Stimulated activated CD4-positive, alpha-beta T cell treated with anti-CD3 and anti-CD28 coated beads, Interleukin-2, amount 100 ng/mL, for 48 hours (primary cell): Measurements from ENCODE around the gene GSK3B.
A peak's percentile ranks its signal among the peaks of the same experiment; 100 is the strongest.
"Not testable (repeated sequence)": the region's sequence is repeated elsewhere in the genome, so short reads cannot be mapped to it uniquely, and the experiment has no call there.

Source experiments
- DNase-seq, 2 donors: peaks; one replicate each; pipeline ENCODE4 v3.0.0-alpha.2; 2020

The GSK3B gene

GRCh38 chr3:120052225-120052624, 42.0 kb downstream of the GSK3B start:
- DNase-seq, result no peak

DNA sequence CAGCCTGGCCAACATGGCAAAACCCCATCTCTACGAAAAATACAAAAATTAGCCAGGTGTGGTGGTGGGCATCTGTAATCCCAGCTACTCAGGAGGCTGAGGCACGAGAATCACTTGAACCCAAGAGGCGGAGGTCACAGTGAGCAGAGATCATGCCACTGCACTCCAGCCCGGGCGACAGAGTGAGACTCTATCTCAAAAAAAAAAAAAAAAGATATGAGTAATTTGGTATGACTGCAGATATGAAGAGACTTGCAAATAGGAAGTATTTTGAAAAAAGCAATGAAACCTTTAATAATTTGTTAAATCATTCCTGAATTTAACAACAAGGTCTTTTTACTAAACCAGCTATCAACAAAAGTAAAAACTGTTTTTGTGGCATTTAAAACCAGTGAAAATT, 42.7 kb downstream of the GSK3B start:
- DNase-seq, result not testable (repeated sequence)

- DNase-seq, result no peak
Measured at GRCh38 chr3:120049881-120050539, 44.2 kb downstream of the GSK3B start.

GRCh38 chr3:120049072-120049471, 45.2 kb downstream of the GSK3B start:
- no peak for DNase-seq

DNA sequence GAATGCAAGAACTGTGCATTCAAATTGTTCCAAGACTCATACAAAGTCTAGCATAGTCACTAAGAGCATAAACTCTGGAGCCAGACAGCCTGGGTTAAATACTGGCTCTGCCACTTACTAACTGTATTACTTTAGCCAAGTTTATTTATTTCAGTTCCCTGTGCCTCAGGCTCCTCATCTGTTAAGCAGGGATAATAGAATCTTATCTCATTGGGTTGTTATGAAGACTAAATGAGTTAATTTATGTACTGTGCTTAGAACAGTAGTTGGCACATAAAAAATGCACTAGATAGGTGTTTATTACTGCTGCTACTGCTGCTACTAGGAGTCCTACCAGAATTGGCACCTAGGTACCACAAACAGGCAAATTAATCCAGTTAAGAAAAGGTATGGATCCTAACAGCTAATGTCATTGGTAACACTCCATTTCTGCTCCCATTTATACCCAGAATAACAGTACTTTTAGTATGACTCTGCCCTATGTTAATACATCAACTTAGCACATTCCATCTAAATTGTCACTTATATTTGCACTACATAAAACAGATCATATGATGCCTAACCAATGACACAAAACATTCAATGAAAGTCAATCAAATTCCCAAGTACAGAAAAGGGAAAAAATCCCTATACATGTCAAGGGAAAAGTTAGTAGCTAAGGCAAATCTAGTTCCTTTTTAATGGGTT, 45.7 kb downstream of the GSK3B start:
- no peak for DNase-seq

- DNase-seq, result no peak
Measured at GRCh38 chr3:120047686-120048085, 46.6 kb downstream of the GSK3B start.

DNA sequence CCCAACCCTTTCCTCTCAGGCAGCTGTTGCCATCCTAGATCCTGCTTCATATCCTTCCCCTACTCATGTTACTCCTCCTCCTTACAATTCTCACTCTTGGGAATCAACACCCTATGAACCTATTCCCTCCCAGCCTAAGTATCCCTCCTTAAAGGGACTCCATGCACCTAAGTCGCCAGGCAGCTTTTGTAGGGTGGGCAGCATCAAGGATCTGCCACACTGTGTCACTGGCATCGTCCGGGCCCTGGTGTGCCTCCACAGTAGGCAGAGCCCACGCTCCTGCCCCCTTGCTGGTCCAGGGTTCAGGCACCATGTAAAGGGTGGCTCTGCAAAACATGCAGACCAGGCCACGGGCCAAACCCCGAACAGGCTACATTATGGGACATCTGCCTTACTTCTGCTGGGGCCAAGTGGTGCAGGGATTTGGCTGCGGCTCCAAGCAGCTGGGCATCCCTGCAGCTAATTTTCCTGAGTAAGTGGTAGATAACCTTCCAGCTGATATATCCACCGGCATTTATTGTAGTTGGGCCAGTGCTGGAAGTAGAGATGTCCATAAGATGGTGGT, 53.4 kb downstream of the GSK3B start:
- DNase-seq, result no peak

DNA sequence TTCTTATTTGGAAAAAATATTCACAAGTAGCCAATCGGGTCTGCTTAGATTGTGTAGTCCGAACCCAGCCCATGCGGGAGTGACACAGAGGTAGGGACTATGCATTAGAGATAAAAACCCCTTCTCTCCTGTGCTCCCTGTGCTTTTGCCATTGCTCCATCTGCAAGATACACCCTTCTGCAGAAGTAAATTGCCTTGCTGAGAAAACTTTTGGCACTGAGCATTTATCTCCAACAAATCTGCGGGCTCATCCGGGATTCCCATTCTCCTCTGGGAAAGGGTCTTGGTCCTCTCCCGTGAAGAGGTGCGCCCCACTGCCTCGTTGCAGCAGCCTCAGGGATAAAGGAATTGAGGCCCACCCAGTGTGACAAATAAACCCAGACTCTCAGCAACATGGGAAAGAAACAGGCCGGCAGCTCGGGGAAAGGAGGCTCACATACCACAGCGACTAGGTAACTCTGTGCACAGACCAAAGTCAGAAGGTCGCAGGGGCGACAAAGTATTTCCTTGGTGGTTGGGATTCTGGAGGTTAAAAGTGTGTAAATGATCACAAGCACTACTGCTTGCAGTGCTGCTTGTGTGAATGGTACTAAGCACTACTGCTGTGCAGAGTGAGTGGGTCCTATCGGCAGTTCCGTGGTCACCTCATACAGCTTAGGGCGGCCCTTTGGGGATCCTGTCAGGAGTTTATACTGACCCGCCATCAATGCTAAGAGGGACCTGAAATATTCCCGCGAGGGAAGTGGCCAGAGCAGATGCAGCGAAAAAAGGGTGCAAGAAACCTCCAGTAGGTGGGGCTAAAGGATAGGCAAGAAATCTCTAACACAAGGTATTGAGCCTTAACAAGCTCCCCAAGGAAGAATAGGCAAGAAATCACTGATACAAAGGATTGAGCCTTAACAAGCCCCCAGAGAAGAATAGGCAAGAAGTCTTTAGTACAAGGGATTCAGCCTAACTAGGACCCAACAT, 54.3 kb downstream of the GSK3B start:
- no peak for DNase-seq

DNA sequence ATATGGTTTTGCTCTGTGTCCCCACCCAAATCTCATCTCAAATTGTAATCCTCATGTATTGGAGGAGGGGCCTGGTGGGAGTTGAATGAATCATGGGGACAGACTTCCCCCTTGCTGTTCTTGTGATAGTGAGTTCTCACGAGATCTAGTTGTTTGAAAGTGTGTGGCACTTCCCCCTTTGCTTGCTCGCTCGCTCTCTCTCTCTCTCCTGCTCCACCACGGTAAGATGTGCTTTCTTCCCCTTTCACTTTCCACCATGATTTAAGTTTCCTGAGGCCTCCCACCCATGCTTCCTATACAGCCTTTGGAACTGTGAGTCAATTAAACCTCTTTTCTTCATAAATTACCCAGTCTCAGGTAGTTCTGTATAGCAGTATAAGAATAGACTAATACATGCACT, 60.7 kb downstream of the GSK3B start:
- DNase-seq, result no peak

DNA sequence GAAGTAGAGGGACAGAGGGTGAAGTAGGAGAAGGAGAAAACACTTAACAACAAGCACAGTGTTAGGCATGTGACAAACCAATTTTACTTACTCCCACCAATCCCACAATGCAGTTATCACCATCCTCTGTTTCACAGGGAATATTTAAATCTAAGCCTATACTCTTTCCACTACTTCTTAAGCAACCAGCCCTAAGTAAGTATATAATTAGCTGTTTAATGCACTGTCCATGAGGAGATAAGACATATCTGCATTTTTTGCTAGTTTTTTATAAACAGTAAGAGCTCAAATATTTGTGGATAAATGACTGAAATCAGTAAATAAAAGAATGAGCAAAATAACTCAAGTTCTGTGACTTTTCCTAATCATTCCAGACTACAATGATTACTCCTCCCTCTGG, 62.7 kb downstream of the GSK3B start:
- no peak for DNase-seq

DNA sequence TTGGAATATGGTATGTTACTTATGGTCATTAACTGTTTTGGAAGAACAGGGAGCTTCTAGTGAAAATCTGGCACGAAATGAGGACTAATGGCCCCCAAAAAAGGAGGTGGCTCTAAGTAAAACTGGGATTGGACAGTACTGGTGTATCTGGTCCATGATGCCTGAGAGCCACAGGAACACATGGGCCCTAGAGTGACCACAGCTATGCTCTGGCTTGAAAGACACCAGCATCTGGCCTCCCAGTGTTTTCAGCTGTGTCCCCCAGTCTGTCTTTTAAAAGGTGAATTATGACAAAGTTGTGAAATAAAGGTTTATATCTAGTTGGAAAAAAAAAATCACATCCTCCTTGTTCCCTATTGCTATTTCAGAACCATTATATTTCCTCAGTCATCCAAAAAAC, 64.5 kb downstream of the GSK3B start:
- no peak for DNase-seq

DNA sequence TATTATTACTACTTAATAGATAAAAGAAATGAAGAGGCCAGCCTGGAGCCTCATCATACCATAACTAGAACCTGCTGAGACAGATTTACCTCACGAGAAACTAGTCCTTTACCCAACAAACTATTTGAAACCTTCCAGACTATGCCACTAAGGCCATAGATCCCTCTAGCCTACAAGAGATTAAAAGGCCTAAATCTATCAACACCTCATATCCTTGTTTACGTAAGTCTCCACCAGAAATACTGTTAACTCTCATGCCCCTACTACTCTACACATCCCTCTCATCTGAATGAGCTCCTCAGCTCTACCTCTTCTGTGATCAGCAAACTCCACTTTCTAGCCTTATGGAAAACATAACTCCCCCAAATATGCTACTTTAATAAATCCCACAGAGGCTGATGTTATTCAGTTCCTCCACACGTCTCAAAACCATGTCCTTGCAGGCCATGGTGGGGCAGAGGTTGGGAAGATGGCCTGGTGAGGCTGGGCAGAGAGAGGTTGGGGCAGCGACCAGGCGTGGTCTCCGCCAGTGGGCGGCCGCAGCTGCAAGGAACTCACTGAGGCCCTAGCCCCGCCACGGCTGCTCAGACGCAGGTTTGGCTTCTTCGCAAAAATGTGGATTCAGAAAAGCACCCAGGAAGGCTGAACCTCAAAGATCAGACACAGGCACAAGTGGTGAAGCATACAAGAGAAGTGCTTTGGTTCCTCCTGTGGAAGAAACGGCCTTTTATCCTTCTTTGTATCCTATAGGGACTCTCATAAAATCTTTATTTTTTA, 65.8 kb downstream of the GSK3B start:
- DNase-seq, result no peak

DNA sequence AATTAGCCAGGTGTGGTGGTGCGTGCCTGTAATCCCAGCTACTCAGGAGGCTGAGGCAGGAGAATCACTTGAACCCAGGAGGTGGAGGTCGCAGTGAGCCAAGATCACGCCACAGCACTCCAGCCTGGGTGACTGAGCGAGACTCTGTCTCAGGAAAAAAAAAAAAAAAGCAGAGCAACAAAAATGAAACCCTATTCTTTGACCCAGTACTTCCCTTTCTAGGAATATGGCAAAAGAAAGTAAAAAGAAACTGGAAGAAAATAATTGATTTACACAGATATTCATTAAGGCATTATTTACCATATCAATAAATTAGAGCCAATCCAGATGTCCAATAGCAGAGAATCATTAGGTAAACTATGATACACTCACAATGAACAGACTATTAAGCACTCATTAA, 67.0 kb downstream of the GSK3B start:
- DNase-seq, result no peak

GRCh38 chr3:120025520-120025919, 68.7 kb downstream of the GSK3B start:
- DNase-seq, result no peak

- no peak for DNase-seq
Measured at GRCh38 chr3:120024103-120024502, 70.1 kb downstream of the GSK3B start.

DNA sequence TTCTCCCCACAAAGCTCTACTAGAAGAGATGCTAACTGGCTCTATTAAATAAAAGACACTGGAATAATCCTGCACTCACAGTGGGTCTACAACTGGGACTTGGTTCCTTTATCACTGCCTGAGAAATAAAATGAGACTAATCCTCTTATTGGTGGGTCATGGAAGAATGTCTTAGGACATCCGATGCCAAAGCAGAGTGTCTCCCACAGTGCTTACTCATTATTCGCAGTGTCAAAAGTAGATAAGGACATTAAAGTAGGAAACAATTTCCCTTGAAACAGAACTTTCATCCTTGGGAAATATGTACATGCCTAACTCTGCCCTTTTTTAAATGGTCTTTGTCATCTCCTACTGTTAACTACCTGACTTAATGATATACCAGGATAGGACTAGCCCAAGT, 71.5 kb downstream of the GSK3B start:
- no peak for DNase-seq

DNA sequence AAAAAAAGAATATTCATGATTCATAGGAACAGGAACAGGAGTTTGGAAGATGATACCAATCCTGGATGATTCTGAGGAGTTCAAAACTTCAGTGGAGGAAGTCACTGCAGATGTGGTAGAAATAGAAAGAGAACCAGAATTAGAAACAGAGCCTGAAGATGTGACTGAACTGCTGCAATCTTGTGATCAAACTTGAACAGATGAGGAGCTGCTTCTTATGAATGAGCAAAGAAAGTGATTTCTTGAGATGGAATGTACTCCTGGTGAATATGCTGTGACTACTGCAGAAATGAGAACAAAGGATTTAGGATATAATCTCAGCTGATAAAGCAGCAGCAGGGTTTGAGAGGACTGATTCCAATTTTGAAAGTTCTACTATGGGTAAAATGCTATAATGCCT, 72.7 kb downstream of the GSK3B start:
- no peak for DNase-seq

DNA sequence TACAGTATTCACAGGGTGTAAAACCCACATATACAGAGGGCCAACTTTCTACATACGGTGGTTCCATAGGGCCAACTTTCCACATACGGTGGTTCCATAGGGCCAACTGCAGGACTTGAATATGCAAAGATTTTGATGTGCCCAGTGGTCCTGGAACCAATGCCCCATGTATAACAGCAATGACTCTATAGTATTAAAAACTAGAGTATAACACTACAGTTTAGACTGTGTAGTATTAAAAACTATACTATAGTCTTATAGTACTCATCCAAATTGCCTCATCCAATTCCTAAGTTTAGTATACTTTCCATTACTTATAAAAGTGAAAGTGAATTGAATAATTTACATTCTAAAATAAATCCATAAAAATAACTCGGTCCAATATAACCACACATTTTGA, 75.9 kb downstream of the GSK3B start:
- DNase-seq, result no peak

DNA sequence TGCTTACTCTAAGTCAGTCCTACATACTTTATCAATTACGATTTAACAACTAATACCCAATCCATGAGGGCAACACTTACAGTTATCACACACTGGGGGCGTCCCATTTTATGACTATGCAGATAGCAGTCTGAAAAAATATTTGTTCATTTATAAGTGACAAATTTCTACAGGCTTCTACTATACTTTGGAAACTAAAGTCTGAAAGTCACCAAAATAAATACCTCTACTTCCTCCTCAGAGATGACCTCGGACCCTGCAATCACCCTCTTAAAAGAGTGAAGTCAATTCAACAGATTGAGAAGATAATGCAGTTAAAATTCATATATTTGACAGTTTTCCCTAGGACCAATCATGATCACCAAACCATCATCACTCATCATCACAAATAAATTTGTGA, 76.6 kb downstream of the GSK3B start:
- DNase-seq, result no peak

GRCh38 chr3:120013481-120013880, 80.8 kb downstream of the GSK3B start:
- DNase-seq, result no peak

GRCh38 chr3:120005741-120006140, 88.5 kb downstream of the GSK3B start:
- DNase-seq, result not testable (repeated sequence)

- peak in 1 of 2 donors; percentile 12 for DNase-seq
Measured at GRCh38 chr3:120004008-120004498, 90.2 kb downstream of the GSK3B start.
